Measurements from ENCODE around the gene IQCK. TPM values are rescaled to one million over a fixed set of nuclear protein-coding genes. Genes with fewer than 3 reads are reported as not detected.

The IQCK gene
- total RNA-seq, 6 experiments from 2014 or later = 2.0 to 4.7 (median 3.9) TPM

DNA sequence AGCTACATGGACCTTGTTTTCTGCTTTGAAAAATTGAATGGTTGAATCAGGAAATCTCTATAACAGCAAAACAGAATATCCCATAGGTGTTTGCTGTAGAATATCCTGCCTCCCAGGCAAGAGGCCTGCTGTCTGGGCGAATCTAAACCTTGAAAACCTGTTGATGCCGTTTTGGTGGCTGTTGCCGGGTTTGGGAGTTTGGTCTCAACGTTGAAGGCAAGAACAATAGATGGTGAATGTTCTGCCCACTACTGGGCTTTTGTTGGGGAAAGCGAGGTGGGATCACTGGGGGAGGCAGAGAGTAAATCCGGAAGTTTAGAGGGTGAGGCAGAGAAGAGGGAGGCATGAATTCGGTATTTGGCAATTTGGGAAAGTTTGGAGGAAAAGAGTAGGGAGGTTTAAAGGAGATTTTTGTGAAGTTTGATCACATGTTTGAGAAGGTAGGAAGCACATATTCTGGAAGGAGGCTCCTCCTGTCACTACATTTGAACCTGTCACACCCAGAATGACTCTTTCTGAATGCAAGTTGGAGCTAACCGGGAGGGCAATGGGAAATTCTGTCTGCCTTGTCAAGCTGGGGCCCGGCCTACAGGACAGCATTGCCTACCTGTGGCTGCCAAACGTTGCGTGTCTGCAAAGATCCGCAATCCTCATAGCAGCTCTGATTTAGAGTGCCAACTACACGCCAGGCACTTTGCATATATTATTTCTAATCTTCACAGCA lies 120.1 kb downstream of the IQCK start:
- intact Hi-C loops (cut with DNase I) = no loop called here
- no peak overlapping the region for H3K27ac ChIP-seq
- no peaks in the 10 kb centered on the region for H3K27me3 ChIP-seq
- DNase-seq (no peak), ATAC-seq (no peak)
- H3K4me3 ChIP-seq = no peak overlapping the region
- H3K4me1 ChIP-seq = no peaks in the 10 kb centered on the region
- TF ChIP-seq POLR2A (IDR thresholded peaks at IDR 0.05) = no peak
- TF ChIP-seq, protein P1, sequence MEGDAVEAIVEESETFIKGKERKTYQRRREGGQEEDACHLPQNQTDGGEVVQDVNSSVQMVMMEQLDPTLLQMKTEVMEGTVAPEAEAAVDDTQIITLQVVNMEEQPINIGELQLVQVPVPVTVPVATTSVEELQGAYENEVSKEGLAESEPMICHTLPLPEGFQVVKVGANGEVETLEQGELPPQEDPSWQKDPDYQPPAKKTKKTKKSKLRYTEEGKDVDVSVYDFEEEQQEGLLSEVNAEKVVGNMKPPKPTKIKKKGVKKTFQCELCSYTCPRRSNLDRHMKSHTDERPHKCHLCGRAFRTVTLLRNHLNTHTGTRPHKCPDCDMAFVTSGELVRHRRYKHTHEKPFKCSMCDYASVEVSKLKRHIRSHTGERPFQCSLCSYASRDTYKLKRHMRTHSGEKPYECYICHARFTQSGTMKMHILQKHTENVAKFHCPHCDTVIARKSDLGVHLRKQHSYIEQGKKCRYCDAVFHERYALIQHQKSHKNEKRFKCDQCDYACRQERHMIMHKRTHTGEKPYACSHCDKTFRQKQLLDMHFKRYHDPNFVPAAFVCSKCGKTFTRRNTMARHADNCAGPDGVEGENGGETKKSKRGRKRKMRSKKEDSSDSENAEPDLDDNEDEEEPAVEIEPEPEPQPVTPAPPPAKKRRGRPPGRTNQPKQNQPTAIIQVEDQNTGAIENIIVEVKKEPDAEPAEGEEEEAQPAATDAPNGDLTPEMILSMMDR (IDR thresholded peaks at IDR 0.05) = no peak
- 75% methylated on average over 10 of the region's 13 CpGs for WGBS (ENCODE audit: insufficient coverage, low coverage, low lambda C conversion rate, missing lambda C conversion rate)
- H3K36me3 ChIP-seq = no peaks in the 10 kb centered on the region
- H3K9me3 ChIP-seq = no peaks in the 10 kb centered on the region

DNA sequence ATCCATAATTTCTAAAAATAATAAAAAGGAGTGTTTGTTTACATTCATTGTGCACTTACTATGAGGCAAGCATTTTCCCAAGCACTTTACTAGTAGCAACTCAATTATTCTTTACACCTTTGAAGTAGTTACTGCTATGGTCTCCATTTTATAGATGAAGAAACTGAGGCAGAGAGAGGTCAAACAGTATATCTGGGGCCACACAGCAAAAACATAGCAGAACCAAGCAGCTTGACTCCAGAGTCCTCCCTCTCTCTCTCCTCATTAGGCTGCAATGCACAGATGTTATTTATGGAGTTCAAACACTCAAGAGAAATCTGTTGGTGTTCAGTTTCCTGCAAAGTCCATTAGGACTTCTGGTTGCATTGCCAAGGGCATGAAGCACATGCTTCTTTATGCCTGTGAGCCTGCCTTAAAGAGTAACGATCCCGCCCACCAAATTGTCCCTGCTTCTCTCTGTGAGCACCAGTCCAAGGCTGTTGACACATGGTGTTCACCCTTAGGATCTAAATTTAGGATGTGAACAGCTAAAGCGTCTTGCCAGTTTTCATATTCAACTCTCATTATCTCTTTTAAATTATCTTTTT lies 122.5 kb downstream of the IQCK start:
- H3K4me3 ChIP-seq = no peak overlapping the region
- no peak for ATAC-seq
- 83% methylated on average over 1 of the region's 3 CpGs for WGBS (ENCODE audit: insufficient coverage, low coverage, low lambda C conversion rate, missing lambda C conversion rate)
- H3K4me1 ChIP-seq = no peaks in the 10 kb centered on the region
- no peak overlapping the region for H3K27ac ChIP-seq
- no peak for TF ChIP-seq POLR2A (IDR thresholded peaks at IDR 0.05)
- TF ChIP-seq, protein P1 (IDR thresholded peaks at IDR 0.05) = no peak
- intact Hi-C loops (cut with DNase I) = no loop called here
- no peaks in the 10 kb centered on the region for H3K9me3 ChIP-seq
- no peaks in the 10 kb centered on the region for H3K27me3 ChIP-seq
- no peaks in the 10 kb centered on the region for H3K36me3 ChIP-seq
- no peak for DNase-seq

DNA sequence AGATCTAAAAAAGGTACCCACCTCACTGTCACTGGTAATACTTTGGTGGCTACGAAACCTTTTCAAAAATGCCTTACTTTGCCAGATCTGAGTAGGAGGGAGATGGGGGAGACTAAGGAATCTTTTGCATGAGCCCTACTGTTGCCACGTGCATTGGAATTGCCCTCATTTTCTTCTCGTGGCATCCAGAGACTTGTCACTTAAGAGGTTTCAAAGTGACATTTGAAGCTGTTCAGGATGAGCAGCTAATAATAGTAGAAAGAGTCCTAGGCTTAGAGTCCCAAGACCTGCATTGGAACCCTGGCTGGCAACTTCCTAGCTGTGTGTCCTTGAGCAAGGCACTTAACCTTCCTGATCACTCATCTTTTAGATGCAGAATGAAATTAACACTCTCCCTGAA lies 123.1 kb downstream of the IQCK start:
- Histone ChIP-seq H3K27ac (no peak overlapping the region), H3K9me3 (no peaks in the 10 kb centered on the region)

DNA sequence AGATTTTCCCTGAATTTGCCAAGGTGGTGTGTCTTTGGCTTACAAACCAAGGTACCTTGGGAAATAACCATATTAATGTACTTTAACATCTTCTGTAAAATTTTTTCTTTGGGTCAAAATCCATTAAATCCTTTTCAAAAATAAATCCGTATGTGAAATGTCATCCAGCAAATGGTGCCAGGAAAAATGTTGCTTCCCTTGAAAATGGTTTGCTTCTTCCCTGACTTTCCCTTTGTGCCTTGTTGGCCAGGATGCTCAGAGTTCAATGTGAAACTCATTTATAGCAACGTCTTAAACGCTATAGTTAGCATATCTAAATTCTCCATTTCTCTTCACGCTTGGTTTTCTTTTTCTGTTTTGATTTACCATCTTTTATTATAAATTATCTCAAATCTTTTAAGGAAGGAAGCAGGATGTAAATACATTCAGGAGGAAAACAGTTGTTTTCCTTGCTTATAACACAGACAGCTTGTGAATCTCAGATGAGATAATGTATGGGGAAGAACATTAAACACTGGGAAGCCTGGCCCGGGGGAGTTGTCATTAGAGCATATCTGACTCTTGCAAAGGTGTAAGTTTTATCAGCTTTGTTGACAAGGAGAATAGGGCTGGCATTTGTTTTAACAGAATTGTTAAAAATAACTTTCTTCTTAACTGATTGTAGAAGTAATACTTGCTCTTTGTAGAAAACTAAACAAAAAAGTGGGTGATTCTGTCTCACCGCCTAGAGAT lies 124.5 kb downstream of the IQCK start:
- ATAC-seq = no peak
- no peaks in the 10 kb centered on the region for H3K9me3 ChIP-seq
- no peaks in the 10 kb centered on the region for H3K27me3 ChIP-seq
- no peak for TF ChIP-seq POLR2A (IDR thresholded peaks at IDR 0.05)
- TF ChIP-seq, protein P1 (IDR thresholded peaks at IDR 0.05) = no peak
- H3K4me1 ChIP-seq = no peaks in the 10 kb centered on the region
- 51% methylated on average over 6 of the region's 6 CpGs for WGBS (ENCODE audit: insufficient coverage, low coverage, low lambda C conversion rate, missing lambda C conversion rate)
- H3K4me3 ChIP-seq = no peak overlapping the region
- H3K27ac ChIP-seq = no peak overlapping the region
- no peak for DNase-seq
- intact Hi-C loops (cut with DNase I) = no loop called here
- no peaks in the 10 kb centered on the region for H3K36me3 ChIP-seq

More for the DNA sequence above, 123.1 kb downstream of the IQCK start:
- ATAC-seq (no peak), DNase-seq (no peak)
- WGBS (ENCODE audit: insufficient coverage, low coverage, low lambda C conversion rate, missing lambda C conversion rate) = 88% methylated on average over 3 of the region's 3 CpGs
- intact Hi-C loops (cut with DNase I) = no loop called here
- no peak overlapping the region for H3K4me3 ChIP-seq
- H3K27me3 ChIP-seq = no peaks in the 10 kb centered on the region
- H3K36me3 ChIP-seq = no peaks in the 10 kb centered on the region
- TF ChIP-seq, protein P1 (IDR thresholded peaks at IDR 0.05) = no peak
- TF ChIP-seq POLR2A (IDR thresholded peaks at IDR 0.05) = no peak
- no peaks in the 10 kb centered on the region for H3K4me1 ChIP-seq

Measured in right lobe of liver (tissue), 6 donors.